ENCODE measurements around the gene FAM180B. TPM values are rescaled to one million over a fixed set of nuclear protein-coding genes. Genes with fewer than 3 reads are reported as not detected.

Gene FAM180B
- total RNA-seq, 4 donors from 2014 or later = 0.41 TPM; not detected in 3

DNA sequence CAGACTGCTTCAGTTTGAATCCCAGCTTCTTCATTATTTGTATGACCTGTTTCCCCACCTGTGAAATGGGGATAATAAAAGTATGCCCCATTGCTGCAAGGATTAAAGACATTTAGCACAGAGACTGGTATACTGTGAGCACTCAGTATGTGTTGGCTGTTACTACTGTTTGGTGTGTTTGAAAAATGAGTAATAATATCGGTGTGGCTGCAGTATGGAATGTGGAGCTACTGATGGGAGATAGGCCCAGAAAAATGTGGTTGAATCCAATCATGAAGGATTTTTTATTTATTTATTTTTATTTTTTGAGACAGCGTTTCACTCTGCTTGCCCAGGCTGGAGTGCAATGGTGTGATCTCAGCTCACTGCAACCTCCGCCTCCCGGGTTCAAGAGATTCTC, 16.8 kb downstream of the FAM180B start:
- in situ Hi-C loops (cut with MboI; ENCODE audit: low pct_ligation_motif_present in 1 of 4, low pct_unique_long_range_greater_than_20kb in 1 of 4, low sequenced_read_pairs in 3 of 4) (no loop called here), intact Hi-C loops (cut with DNase I; ENCODE audit: low total_unique reads) (no loop called here)
- no peaks in the 10 kb centered on the region for H3K4me1 ChIP-seq
- no peaks in the 10 kb centered on the region for H3K27me3 ChIP-seq
- H3K27ac ChIP-seq = no peak overlapping the region
- TF ChIP-seq EP300 (IDR thresholded peaks at IDR 0.05; ENCODE audit: low read depth) = no peak
- no peak for TF ChIP-seq CTCF (IDR thresholded peaks at IDR 0.05)
- no peak for TF ChIP-seq POLR2AphosphoS5 (IDR thresholded peaks at IDR 0.05)
- DNase-seq = no peak
- H3K36me3 ChIP-seq = no peaks in the 10 kb centered on the region
- no peaks in the 10 kb centered on the region for H3K9me3 ChIP-seq
- WGBS, 2 donors (ENCODE audit: low coverage in 1 of 2) = 94 to 95% methylated on average over 2 to 4 of the region's 4 CpGs
- H3K4me3 ChIP-seq = no peak overlapping the region

DNA sequence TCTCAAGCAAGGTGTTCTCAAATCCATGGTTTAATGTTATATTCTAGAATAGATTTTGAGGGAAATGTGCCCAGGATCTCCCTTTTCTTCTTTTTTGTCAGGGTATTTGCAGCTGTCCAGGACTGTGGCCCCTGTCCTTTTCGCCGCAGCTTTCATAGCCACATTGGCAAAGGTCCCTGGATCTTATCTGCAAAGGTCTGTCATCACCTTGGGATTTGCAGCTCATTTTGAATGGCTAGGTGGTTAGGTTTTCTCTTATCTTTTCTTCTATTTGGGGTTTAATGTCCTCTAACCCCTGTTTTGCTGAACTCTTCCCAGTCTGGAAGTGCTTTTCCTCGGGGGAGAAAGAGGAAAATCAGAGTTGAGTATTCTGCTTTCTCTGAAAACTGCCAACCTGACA, 19.4 kb downstream of the FAM180B start:
- TF ChIP-seq EP300 (IDR thresholded peaks at IDR 0.05; ENCODE audit: low read depth) (no peak), POLR2AphosphoS5 (IDR thresholded peaks at IDR 0.05) (no peak), CTCF (IDR thresholded peaks at IDR 0.05) (no peak), POLR2A (IDR thresholded peaks at IDR 0.05) (no peak)
- in situ Hi-C loops (cut with MboI; ENCODE audit: low pct_ligation_motif_present in 1 of 4, low pct_unique_long_range_greater_than_20kb in 1 of 4, low sequenced_read_pairs in 3 of 4) = no loop called here
- DNase-seq = no peak

DNA sequence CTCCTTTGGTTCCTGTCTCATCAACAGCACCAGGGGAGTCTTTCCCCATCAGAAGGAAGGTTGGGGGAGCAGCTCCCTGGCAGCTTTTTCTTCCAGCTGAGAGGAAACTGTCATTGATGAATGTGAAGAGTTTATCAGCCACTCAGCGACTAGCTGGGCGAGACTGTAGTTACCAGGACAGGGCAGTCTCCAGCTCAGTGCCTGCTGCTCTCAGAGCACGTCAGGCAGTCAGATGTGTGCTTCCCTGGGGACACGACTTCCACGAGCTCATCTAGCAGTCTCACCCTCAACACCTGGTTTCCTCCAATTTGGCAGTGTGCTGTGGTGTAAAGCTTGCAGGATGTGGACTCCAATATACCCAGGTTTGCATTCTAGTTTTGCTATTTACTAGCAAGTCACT, 20.3 kb downstream of the FAM180B start:
- no peaks in the 10 kb centered on the region for H3K9me3 ChIP-seq
- in situ Hi-C loops (cut with MboI; ENCODE audit: low pct_ligation_motif_present in 1 of 4, low pct_unique_long_range_greater_than_20kb in 1 of 4, low sequenced_read_pairs in 3 of 4) = no loop called here
- peaks cover 0 to 5% (median 0%) of the 10 kb centered on the region in 4 donors for H3K4me1 ChIP-seq
- no peaks in the 10 kb centered on the region for H3K27me3 ChIP-seq
- H3K36me3 ChIP-seq = no peaks in the 10 kb centered on the region
- no peak for DNase-seq
- intact Hi-C loops (cut with DNase I; ENCODE audit: low total_unique reads) = no loop called here
- no peak overlapping the region for H3K4me3 ChIP-seq
- TF ChIP-seq CTCF (IDR thresholded peaks at IDR 0.05) (no peak), POLR2A (IDR thresholded peaks at IDR 0.05) (no peak)
- WGBS, 2 donors (ENCODE audit: low coverage in 1 of 2) = 51% methylated on average over 5 of the region's 5 CpGs; no CpG with 5 or more reads in 1 of the 2 donors
- no peak overlapping the region for H3K27ac ChIP-seq

More for the DNA sequence above, 19.4 kb downstream of the FAM180B start:
- intact Hi-C loops (cut with DNase I; ENCODE audit: low total_unique reads) = no loop called here
- Histone ChIP-seq H3K9me3 (no peaks in the 10 kb centered on the region), H3K27ac (no peak overlapping the region), H3K4me3 (no peak overlapping the region), H3K27me3 (no peaks in the 10 kb centered on the region), H3K36me3 (no peaks in the 10 kb centered on the region), H3K4me1 (peaks cover 0 to under 1% (median 0%) of the 10 kb centered on the region in 4 donors)
- WGBS, 2 donors (ENCODE audit: low coverage in 1 of 2) = 64 to 90% methylated on average over 1 to 3 of the region's 3 CpGs

- Histone ChIP-seq H3K36me3 (no peaks in the 10 kb centered on the region), H3K9me3 (no peaks in the 10 kb centered on the region), H3K27me3 (no peaks in the 10 kb centered on the region), H3K27ac (no peak overlapping the region), H3K4me1 (peaks cover 0 to 5% (median 0%) of the 10 kb centered on the region in 4 donors), H3K4me3 (no peak overlapping the region)
- in situ Hi-C loops (cut with MboI; ENCODE audit: low pct_ligation_motif_present in 1 of 4, low pct_unique_long_range_greater_than_20kb in 1 of 4, low sequenced_read_pairs in 3 of 4) (no loop called here), intact Hi-C loops (cut with DNase I; ENCODE audit: low total_unique reads) (no loop called here)
- TF ChIP-seq CTCF (IDR thresholded peaks at IDR 0.05) (no peak), POLR2A (IDR thresholded peaks at IDR 0.05) (no peak), POLR2AphosphoS5 (IDR thresholded peaks at IDR 0.05) (no peak), EP300 (IDR thresholded peaks at IDR 0.05; ENCODE audit: low read depth) (no peak)
- WGBS, 2 donors (ENCODE audit: low coverage in 1 of 2) = 67 to 78% methylated on average over 1 to 7 of the region's 7 CpGs
- DNase-seq = no peak
These were observed 20.9 kb downstream of the FAM180B start for GRCh38 chr11:47607380-47607779.
